ENCODE measurements around the gene ELAPOR2. TPM values are rescaled to one million over a fixed set of nuclear protein-coding genes. Genes with fewer than 3 reads are reported as not detected.
A peak's percentile ranks its signal among the peaks of the same experiment; 100 is the strongest.
"Not testable (repeated sequence)": the region's sequence is repeated elsewhere in the genome, so short reads cannot be mapped to it uniquely, and the experiment has no call there.

The ELAPOR2 gene, protein sequence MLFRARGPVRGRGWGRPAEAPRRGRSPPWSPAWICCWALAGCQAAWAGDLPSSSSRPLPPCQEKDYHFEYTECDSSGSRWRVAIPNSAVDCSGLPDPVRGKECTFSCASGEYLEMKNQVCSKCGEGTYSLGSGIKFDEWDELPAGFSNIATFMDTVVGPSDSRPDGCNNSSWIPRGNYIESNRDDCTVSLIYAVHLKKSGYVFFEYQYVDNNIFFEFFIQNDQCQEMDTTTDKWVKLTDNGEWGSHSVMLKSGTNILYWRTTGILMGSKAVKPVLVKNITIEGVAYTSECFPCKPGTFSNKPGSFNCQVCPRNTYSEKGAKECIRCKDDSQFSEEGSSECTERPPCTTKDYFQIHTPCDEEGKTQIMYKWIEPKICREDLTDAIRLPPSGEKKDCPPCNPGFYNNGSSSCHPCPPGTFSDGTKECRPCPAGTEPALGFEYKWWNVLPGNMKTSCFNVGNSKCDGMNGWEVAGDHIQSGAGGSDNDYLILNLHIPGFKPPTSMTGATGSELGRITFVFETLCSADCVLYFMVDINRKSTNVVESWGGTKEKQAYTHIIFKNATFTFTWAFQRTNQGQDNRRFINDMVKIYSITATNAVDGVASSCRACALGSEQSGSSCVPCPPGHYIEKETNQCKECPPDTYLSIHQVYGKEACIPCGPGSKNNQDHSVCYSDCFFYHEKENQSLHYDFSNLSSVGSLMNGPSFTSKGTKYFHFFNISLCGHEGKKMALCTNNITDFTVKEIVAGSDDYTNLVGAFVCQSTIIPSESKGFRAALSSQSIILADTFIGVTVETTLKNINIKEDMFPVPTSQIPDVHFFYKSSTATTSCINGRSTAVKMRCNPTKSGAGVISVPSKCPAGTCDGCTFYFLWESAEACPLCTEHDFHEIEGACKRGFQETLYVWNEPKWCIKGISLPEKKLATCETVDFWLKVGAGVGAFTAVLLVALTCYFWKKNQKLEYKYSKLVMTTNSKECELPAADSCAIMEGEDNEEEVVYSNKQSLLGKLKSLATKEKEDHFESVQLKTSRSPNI
- total RNA-seq = 10 to 100 TPM; 10.4 to 14.3 TPM
- total RNA-seq = 12.5 to 28.4 reads per million in 2 donors

DNA sequence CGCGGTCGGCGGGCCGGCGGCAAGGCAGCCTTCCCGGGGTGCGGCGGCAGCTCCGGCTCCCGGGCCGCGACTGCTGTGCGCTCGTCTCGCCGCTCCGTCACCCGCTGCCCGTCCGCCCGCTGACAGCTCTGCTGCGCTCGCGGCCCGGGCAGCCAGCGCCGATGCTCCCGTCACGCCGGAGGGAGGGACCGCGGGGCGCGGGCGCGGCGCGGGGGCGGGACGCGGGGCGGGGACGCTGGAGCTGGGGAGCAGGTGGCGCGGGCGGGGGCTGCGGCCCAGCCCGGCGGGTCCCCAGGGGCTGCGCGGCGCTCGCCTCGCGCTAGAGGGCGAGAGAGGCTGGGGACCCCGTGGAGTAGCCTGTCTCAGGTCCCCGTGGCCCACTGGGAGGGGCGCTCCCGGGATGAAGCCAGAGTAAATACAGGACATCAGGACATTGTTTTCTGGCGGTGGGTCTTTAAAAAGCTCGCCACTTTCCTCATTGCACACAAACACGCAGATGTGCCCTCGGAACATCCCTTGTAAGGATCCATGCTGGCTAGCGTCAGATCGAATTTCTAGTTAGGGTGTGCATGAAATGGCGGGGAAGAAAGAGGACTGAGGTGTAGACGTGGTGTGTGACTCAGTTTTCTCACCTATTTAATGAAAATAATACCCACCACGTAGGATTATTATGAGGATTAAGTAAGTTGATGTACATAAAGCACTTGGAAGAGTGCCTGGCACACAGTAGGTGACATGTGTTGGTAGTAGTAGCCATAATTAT, at the start of gene ELAPOR2:
Gene ELAPOR2 (minus strand): TSS at position 130 of the 763 bp plus-strand sequence. CDS start 141 bp downstream, outside the sequence.
- Mint-ChIP-seq H3K4me1 (peaks cover 16% of the 10 kb centered on the region), H3K36me3 (ENCODE audit: low read depth) (peaks cover 2% of the 10 kb centered on the region)
- peak; percentile 95 for ATAC-seq

DNA sequence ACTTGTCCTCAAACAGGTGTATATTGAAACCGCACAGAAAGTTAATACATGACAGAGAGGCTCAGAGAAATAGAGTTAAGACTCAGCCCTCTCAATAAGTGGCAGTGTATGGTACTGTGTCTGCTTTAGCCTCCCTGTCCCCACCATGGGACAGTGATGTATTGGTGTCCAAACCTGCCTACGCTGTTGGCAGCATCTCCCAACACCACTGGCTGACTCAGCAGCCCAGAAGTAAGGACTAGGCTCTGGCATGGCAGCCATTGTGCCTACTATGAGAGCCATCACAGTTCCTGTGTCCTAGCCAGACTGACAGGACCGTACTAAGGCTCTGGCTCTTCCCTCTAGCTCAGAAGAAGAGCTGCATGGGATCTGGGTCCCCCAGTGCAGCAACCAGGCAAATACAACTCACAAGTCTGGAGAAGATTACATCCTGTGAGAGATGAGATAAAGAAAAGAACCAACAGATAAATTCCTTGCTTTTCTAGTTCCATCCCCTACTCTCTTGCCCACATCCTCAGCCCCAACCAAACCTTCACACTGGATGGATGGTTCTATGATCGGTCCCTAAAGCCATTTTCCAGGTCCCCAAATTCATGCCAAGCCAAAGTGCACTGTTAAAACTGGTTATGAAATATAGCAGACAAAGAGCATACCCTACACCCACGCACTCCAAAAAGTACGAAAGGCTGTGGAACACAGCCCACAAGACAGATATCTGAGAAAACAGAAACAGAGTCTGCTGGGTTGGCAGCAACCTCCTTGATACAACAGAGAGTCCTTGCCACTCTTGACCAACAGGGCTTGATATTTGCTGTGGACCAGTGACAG, 48.7 kb upstream of the ELAPOR2 start:
- ATAC-seq = no peak

More for the DNA sequence above, at the start of gene ELAPOR2:
- DNase-seq = peak; percentile 77 to 80 (median 77)
- Mint-ChIP-seq H3K27me3 (peaks cover 7% of the 10 kb centered on the region), H3K27ac (peak within 1 kb of the TSS; percentile 82), H3K4me3 (peak within 1 kb of the TSS; percentile 88)
- H3K9me3 ChIP-seq (ENCODE audit: control insufficient read depth, low read length, poor library complexity, severe bottlenecking) = no peaks in the 10 kb centered on the region

DNA sequence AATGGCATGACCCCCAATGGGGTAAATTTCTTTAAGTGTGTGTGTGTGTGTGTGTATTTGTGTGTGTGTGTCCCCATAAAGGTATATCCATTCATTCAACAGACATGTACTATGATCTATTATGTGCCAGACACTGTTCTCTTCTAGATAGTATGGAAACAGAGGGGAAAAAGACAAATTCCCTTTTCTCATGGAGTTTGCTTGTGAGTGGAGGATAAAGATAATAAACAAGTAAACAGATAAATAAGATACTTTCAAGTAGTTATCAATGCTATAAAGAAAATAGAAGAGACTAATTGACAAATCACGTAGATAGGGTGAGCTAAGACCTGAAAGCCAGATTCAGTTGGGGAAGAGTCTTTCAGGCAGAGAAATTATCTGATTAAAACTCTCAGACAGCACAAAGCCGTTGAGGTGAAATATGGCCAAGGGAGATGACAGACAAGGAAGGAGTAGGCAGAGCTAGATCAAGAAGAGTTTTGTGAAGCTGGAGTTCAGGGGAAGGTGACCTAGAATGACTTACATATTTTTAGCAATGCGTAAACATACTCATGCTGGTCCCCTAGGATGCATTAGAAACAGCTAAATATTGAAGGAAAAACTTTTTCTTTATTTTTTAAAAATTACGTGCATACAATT, 47.6 kb upstream of the ELAPOR2 start:
- DNase-seq (no peak), ATAC-seq (no peak)
- no peak overlapping the region for H3K27ac Mint-ChIP-seq
- no peaks in the 10 kb centered on the region for H3K9me3 ChIP-seq (ENCODE audit: control insufficient read depth, low read length, poor library complexity, severe bottlenecking)
- peaks cover 34% of the 10 kb centered on the region for H3K27me3 Mint-ChIP-seq
- H3K36me3 Mint-ChIP-seq (ENCODE audit: low read depth) = no peaks in the 10 kb centered on the region
- no peaks in the 10 kb centered on the region for H3K4me1 Mint-ChIP-seq
- no peak overlapping the region for H3K4me3 Mint-ChIP-seq

More for the DNA sequence above, 48.7 kb upstream of the ELAPOR2 start:
- peaks cover 2% of the 10 kb centered on the region for H3K9me3 ChIP-seq (ENCODE audit: control insufficient read depth, low read length, poor library complexity, severe bottlenecking)
- no peaks in the 10 kb centered on the region for H3K4me1 Mint-ChIP-seq
- no peak overlapping the region for H3K27ac Mint-ChIP-seq
- DNase-seq = no peak
- no peak overlapping the region for H3K4me3 Mint-ChIP-seq
- H3K36me3 Mint-ChIP-seq (ENCODE audit: low read depth) = no peaks in the 10 kb centered on the region
- peaks cover 33% of the 10 kb centered on the region for H3K27me3 Mint-ChIP-seq

DNA sequence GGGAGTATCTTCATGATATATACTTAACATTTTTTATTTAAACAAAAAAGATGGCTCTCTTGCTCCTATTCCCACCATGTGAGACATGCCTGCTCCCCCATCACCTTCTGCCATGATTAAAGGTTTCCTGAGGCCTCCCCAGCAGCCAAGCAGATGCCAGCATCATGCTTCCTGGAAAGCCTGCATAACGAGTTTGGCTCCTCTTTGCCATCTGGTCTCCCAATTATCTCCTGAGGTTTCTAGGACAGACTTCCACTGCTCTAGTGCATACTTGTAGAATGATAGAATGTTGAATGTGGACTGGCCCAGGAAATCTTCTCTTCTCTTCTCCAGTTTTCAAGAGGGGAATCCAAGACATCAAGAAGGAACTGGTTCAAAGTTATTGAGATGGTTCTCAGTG, 45.9 kb upstream of the ELAPOR2 start:
- peaks cover 47% of the 10 kb centered on the region for H3K27me3 Mint-ChIP-seq
- no peak overlapping the region for H3K27ac Mint-ChIP-seq

DNA sequence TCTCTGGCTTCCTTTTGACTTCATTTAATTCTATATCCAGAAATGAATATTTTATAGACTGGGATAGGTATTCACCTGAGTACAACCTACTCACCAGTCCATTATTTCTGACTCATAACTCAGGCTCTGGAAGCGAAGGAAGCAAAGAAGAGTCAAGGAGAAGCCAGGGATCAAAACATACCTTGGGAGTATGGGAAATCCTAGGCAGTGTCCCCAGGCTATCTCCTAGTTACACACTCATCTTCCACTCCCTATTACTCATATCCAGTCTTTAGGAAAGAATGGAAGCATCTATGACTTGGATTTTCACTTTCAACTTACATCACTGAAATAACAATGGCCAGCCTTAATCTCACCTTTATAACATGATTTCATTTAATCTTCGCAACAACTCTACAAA, 40.9 kb upstream of the ELAPOR2 start:
- peaks cover 21% of the 10 kb centered on the region for H3K27me3 Mint-ChIP-seq
- no peaks in the 10 kb centered on the region for H3K9me3 ChIP-seq (ENCODE audit: control insufficient read depth, low read length, poor library complexity, severe bottlenecking)
- no peak overlapping the region for H3K27ac Mint-ChIP-seq

More for the DNA sequence above, 45.9 kb upstream of the ELAPOR2 start:
- ATAC-seq (no peak), DNase-seq (no peak)
- Mint-ChIP-seq H3K4me1 (no peaks in the 10 kb centered on the region), H3K36me3 (ENCODE audit: low read depth) (no peaks in the 10 kb centered on the region), H3K4me3 (no peak overlapping the region)
- no peaks in the 10 kb centered on the region for H3K9me3 ChIP-seq (ENCODE audit: control insufficient read depth, low read length, poor library complexity, severe bottlenecking)

DNA sequence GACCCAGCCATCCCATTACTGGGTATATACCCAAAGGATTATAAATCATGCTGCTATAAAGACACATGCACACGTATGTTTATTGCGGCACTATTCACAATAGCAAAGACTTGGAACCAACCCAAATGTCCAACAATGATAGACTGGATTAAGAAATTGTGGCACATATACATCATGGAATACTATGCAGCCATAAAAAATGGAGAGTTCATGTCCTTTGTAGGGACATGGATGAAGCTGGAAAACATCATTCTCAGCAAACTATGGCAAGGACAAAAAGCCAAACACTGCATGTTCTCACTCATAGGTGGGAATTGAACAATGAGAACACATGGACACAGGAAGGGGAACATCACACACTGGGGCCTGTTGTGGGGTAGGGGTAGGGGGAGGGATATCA, 37.9 kb upstream of the ELAPOR2 start:
- not testable (repeated sequence) for H3K4me3 Mint-ChIP-seq, DNase-seq

More for the DNA sequence above, 40.9 kb upstream of the ELAPOR2 start:
- Mint-ChIP-seq H3K36me3 (ENCODE audit: low read depth) (no peaks in the 10 kb centered on the region), H3K4me1 (no peaks in the 10 kb centered on the region), H3K4me3 (no peak overlapping the region)
- ATAC-seq (no peak), DNase-seq (no peak)

DNA sequence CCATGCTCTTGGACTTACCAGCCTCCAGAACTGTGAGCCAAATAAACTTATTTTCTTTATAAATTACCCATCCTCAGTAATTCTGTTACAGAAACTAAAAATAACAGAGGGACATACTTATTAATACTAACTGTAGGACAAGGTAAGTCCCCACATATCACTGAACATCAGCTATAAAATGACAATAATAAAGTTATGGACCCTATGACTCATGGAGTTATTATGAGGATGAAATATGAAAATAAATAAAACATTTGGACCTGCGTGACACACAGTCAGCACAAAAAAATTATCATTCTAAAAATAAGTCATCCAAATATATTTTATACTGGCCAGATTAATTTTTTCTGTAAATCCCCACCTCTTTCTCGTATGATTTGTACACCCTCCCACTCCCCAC, 34.9 kb upstream of the ELAPOR2 start:
- DNase-seq (no peak), ATAC-seq (no peak)
- Mint-ChIP-seq H3K27me3 (peaks cover 20% of the 10 kb centered on the region), H3K4me3 (no peak overlapping the region), H3K4me1 (no peaks in the 10 kb centered on the region), H3K27ac (no peak overlapping the region), H3K36me3 (ENCODE audit: low read depth) (no peaks in the 10 kb centered on the region)
- no peaks in the 10 kb centered on the region for H3K9me3 ChIP-seq (ENCODE audit: control insufficient read depth, low read length, poor library complexity, severe bottlenecking)

More for the DNA sequence above, 37.9 kb upstream of the ELAPOR2 start:
- not testable (repeated sequence) for H3K27ac Mint-ChIP-seq; H3K4me1 Mint-ChIP-seq; ATAC-seq; H3K36me3 Mint-ChIP-seq (ENCODE audit: low read depth); H3K9me3 ChIP-seq (ENCODE audit: control insufficient read depth, low read length, poor library complexity, severe bottlenecking)
- H3K27me3 Mint-ChIP-seq = peaks cover 28% of the 10 kb centered on the region

DNA sequence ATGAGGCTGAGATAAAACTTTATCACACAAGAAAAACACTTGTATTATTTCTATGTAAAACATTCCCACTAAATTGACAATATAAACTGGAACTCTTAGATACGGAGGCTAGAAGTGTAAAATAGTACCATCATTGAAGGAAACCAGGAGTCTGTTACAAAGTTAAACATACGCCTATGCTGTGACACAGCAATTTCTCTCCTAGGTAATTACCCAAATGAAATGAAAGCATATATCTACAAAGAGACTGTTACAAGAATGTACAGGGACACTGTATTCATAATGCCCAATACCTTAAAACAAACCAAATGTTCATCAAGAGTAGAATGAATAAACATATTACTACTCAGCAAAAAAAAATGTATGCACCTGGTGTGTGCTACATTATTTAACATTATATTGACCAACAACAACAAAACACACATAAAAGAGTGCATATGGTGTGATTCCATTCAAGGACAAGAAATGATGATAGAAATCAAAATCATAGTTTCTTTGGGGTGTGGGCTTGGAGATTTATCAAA, 33.2 kb upstream of the ELAPOR2 start:
- no peak overlapping the region for H3K27ac Mint-ChIP-seq
- no peak overlapping the region for H3K4me3 Mint-ChIP-seq
- no peak for ATAC-seq
- H3K4me1 Mint-ChIP-seq = no peaks in the 10 kb centered on the region
- no peaks in the 10 kb centered on the region for H3K9me3 ChIP-seq (ENCODE audit: control insufficient read depth, low read length, poor library complexity, severe bottlenecking)
- H3K36me3 Mint-ChIP-seq (ENCODE audit: low read depth) = no peaks in the 10 kb centered on the region
- H3K27me3 Mint-ChIP-seq = peaks cover 20% of the 10 kb centered on the region
- no peak for DNase-seq

DNA sequence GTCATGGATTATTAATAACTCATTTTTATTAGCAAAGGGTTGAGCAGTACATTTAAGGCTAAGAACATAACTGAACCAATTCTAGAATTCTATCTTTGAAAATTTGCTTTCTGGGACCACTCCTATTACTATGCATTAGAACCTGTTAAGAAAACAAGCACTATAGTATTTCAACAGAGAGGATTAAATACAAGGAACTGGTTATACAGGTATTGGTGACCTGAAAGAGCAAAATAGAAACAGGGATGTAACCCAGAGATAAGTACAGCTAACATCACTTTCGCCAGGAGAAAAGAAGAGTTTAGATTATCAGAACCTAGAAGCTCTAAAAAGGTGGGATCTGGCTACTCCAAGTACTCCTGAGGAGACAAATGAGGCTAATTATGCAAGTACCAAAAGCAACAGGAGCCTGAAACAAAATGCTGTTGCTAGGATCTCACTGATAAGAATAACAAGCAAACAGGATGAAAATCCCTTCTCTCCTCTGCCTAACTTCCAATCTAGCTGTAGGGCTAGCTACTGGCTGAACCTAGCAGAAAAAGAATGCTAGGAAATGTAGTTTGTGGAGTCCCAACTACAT, 32.1 kb upstream of the ELAPOR2 start:
- no peaks in the 10 kb centered on the region for H3K4me1 Mint-ChIP-seq
- H3K9me3 ChIP-seq (ENCODE audit: control insufficient read depth, low read length, poor library complexity, severe bottlenecking) = no peaks in the 10 kb centered on the region
- peaks cover 20% of the 10 kb centered on the region for H3K27me3 Mint-ChIP-seq
- H3K36me3 Mint-ChIP-seq (ENCODE audit: low read depth) = no peaks in the 10 kb centered on the region
- H3K27ac Mint-ChIP-seq = no peak overlapping the region
- no peak overlapping the region for H3K4me3 Mint-ChIP-seq
- DNase-seq (no peak), ATAC-seq (no peak)

DNA sequence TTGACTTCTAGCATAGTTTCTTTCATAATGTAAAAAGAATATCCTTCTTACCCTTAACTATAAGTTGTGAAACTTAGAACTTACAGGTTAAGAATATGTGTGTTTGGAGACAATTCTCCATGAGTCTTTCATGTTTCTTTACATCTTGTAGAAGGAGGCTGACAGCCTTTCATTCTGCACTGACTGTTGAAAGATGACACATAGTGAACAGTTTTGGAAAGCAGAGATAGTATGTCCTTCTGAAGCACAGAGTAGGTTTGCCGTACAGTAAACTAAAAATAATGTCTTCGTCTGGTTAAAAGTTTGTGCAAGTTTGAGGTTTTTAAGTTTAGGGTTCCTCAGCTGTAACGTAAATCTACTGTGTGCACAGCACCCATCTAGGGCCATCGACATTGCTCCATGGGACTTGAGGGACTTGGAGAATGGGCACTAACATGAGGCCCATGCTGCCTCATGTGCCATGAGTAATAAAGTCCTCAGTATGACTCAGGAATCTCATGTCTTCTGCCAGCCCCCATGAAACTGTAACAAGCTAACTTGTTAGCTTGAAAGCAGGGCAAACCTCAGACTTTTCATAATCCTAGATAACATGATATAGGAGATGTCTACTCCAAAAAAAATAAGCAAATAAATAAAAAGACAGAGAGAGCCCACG, 24.5 kb upstream of the ELAPOR2 start:
- Mint-ChIP-seq H3K4me3 (no peak overlapping the region), H3K4me1 (no peaks in the 10 kb centered on the region), H3K36me3 (ENCODE audit: low read depth) (peaks cover 7% of the 10 kb centered on the region), H3K27ac (no peak overlapping the region), H3K27me3 (peaks cover 18% of the 10 kb centered on the region)
- H3K9me3 ChIP-seq (ENCODE audit: control insufficient read depth, low read length, poor library complexity, severe bottlenecking) = no peaks in the 10 kb centered on the region
- ATAC-seq (no peak), DNase-seq (no peak)

DNA sequence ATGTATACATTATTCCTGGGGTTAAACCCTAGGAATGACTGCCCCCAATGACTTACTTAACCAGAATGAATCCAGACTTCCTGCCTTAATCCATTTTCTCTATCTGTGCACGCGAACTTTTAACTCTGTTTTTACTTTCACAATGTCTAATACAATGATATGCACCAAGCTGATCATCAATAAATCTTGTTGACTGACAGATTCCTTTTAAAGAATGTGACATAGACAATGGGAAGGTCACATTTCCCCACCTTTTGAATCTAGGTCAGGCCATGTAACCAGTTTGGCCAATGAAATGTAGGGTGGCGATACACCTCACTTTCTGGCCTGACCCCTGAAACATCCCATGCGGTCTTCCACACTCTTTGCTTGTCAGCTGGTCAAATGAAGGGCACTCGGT, 23.2 kb upstream of the ELAPOR2 start:
- ATAC-seq = no peak
- DNase-seq = no peak
- Mint-ChIP-seq H3K36me3 (ENCODE audit: low read depth) (peaks cover 7% of the 10 kb centered on the region), H3K27me3 (peaks cover 20% of the 10 kb centered on the region), H3K4me3 (no peak overlapping the region), H3K4me1 (no peaks in the 10 kb centered on the region), H3K27ac (no peak overlapping the region)
- no peaks in the 10 kb centered on the region for H3K9me3 ChIP-seq (ENCODE audit: control insufficient read depth, low read length, poor library complexity, severe bottlenecking)

Measured in T-helper 17 cell (primary cell).